Stomach (tissue), 9 donors: ENCODE measurements around the gene UCN2. TPM values are rescaled to one million over a fixed set of nuclear protein-coding genes. Genes with fewer than 3 reads are reported as not detected.

ENCODE experiments used
- DNase-seq, 2 donors: peaks; one replicate each; pipeline versions ENCODE4 v3.0.0 to v3.0.0-alpha.2; 2013 to 2019
- H3K27ac ChIP-seq, 5 donors: fragments of 200-600 bp in 4 of 5; sonication (generic) in 4 of 5; one replicate each; pipeline ENCODE4 v1.5.1; 2013 to 2019; ENCODE audit warnings: mild to moderate bottlenecking in 1 of 5, moderate library complexity in 1 of 5
- H3K27me3 ChIP-seq, 3 donors: fragments of 200-600 bp; sonication (generic); one replicate each; pipeline ENCODE4 v1.5.1; 2017 to 2019; ENCODE audit warnings: mixed run types in 1 of 3
- H3K36me3 ChIP-seq, 4 donors: fragments of 200-600 bp; sonication (generic); 1 replicate in 3 of 4; 2 replicates in 1 of 4; pipeline ENCODE4 v1.5.1; 2016 to 2019
- H3K4me1 ChIP-seq, 4 donors: fragments of 200-600 bp; sonication (generic); one replicate each; pipeline ENCODE4 v1.5.1; 2016 to 2019
- H3K4me3 ChIP-seq, 4 donors: fragments of 200-600 bp; sonication (generic) in 3 of 4; one replicate each; pipeline ENCODE4 v1.5.1; 2016 to 2019; ENCODE audit warnings: mild to moderate bottlenecking in 1 of 4
- H3K9me3 ChIP-seq, 4 donors: fragments of 200-600 bp; sonication (generic); one replicate each; pipeline ENCODE4 v1.5.1; 2016 to 2019
- EP300 ChIP-seq: sonication (generic); formaldehyde crosslinking; IDR thresholded peaks from one replicate; pipeline ENCODE4 v1.6.1; 2017; ENCODE audit warnings: antibody characterized with exemption
- POLR2A ChIP-seq, 4 donors: fragments of 450-650 bp; IDR thresholded peaks; one replicate each; pipeline ENCODE4 v1.6.1; 2016; ENCODE audit warnings: antibody characterized with exemption in 4 of 4, control low read depth in 2 of 4, mild to moderate bottlenecking in 1 of 4, moderate library complexity in 1 of 4
- POLR2AphosphoS5 ChIP-seq, 3 donors: sonication (generic); formaldehyde crosslinking; IDR thresholded peaks; one replicate each; pipeline ENCODE4 v1.6.1; 2016; ENCODE audit warnings: antibody characterized with exemption in 3 of 3
- WGBS, 5 donors: extraction: QIAGEN DNeasy Blood & Tissue Kit in 3 of 5; methylation state at CpG; one replicate each; pipeline versions ENCODE4 v1.1.5 to v1.1.7; 2013 to 2018; 5-methylcytosine and 5-hydroxymethylcytosine counted together
- intact Hi-C: fragments of 100-400 bp; cut with DNase I; formaldehyde crosslinking; loops from one replicate; pipeline ENCODE4 v1.15.1; 2023; ENCODE audit warnings: low total_unique reads
- polyA plus RNA-seq, 3 donors: library from polyadenylated mRNA; stranded (reverse); fragments of 200-250 nt; gene quantifications; one replicate each; pipeline ENCODE4 v1.2.3, GENCODE V29; 2013
- total RNA-seq, 5 donors: library from RNA; depleted of rRNA; stranded (reverse); fragments of >200 nt; gene quantifications; one replicate each; pipeline versions ENCODE4 v1.1.0 to v1.2.3, GENCODE V29; 2014 to 2016
- TF ChIP-seq, protein P1 (sequence below), 7 experiments: fragments of 450-650 bp in 4 of 7; fragments of 200-600 bp in 3 of 7; sonication (generic) in 3 of 7; IDR thresholded peaks; one replicate each; pipeline ENCODE4 v1.5.1; 2016 to 2019; ENCODE audit warnings: antibody characterized with exemption in 7 of 7, control low read depth in 2 of 7, mild to moderate bottlenecking in 1 of 7
- donor health status: healthy with polysubstance abuse.
- donor health status: Bipolar disorder and iron deficiency.
- donor health status: healthy.

The UCN2 gene
- total and polyA plus RNA-seq, 8 donors = 0.31 to 3.3 (median 0.48) TPM; not detected in 4

GRCh38 chr3:48546203-48546829 lies 17.3 kb downstream of the UCN2 start:
- Histone ChIP-seq H3K27ac (no peak overlapping the region), H3K27me3 (no peaks in the 10 kb centered on the region), H3K36me3 (peaks cover 4 to 24% (median 8%) of the 10 kb centered on the region in 4 donors), H3K4me3 (no peak overlapping the region), H3K9me3 (no peaks in the 10 kb centered on the region), H3K4me1 (peaks cover 0 to 9% (median 3%) of the 10 kb centered on the region in 4 donors)
- intact Hi-C loops = no loop called here
- DNase-seq = no peak
- no peak for TF ChIP-seq EP300
- 60 to 80% (median 76%) methylated on average over 4 of the region's 4 CpGs for WGBS, 5 donors

GRCh38 chr3:48544141-48544540 lies 19.4 kb downstream of the UCN2 start:
- Histone ChIP-seq H3K9me3 (no peaks in the 10 kb centered on the region), H3K4me1 (peaks cover 0 to 8% (median 3%) of the 10 kb centered on the region in 4 donors), H3K36me3 (peaks cover 4 to 30% (median 12%) of the 10 kb centered on the region in 4 donors), H3K4me3 (no peak overlapping the region), H3K27me3 (no peaks in the 10 kb centered on the region), H3K27ac (no peak overlapping the region)
- WGBS, 5 donors = 83 to 96% (median 91%) methylated on average over 5 of the region's 5 CpGs
- TF ChIP-seq, protein P1, sequence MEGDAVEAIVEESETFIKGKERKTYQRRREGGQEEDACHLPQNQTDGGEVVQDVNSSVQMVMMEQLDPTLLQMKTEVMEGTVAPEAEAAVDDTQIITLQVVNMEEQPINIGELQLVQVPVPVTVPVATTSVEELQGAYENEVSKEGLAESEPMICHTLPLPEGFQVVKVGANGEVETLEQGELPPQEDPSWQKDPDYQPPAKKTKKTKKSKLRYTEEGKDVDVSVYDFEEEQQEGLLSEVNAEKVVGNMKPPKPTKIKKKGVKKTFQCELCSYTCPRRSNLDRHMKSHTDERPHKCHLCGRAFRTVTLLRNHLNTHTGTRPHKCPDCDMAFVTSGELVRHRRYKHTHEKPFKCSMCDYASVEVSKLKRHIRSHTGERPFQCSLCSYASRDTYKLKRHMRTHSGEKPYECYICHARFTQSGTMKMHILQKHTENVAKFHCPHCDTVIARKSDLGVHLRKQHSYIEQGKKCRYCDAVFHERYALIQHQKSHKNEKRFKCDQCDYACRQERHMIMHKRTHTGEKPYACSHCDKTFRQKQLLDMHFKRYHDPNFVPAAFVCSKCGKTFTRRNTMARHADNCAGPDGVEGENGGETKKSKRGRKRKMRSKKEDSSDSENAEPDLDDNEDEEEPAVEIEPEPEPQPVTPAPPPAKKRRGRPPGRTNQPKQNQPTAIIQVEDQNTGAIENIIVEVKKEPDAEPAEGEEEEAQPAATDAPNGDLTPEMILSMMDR (IDR thresholded peaks at IDR 0.05) = no peak
- no peak for TF ChIP-seq POLR2AphosphoS5 (IDR thresholded peaks at IDR 0.05)
- no peak for TF ChIP-seq POLR2A (IDR thresholded peaks at IDR 0.05)
- TF ChIP-seq EP300 = no peak
- intact Hi-C loops = no loop called here
- no peak for DNase-seq

- Histone ChIP-seq H3K9me3 (no peaks in the 10 kb centered on the region), H3K4me3 (no peak overlapping the region), H3K27ac (no peak overlapping the region), H3K36me3 (peaks cover 4 to 38% (median 16%) of the 10 kb centered on the region in 4 donors), H3K27me3 (no peaks in the 10 kb centered on the region), H3K4me1 (peaks cover 0 to under 1% (median under 1%) of the 10 kb centered on the region in 4 donors)
- intact Hi-C loops = no loop called here
- TF ChIP-seq, protein P1 (IDR thresholded peaks at IDR 0.05) = no peak
- no peak for TF ChIP-seq POLR2A (IDR thresholded peaks at IDR 0.05)
- peak in 1 of 2 donors; percentile 45 for DNase-seq
- WGBS, 5 donors = 39 to 70% (median 56%) methylated on average over 8 to 9 of the region's 9 CpGs
These were observed 20.2 kb downstream of the UCN2 start for GRCh38 chr3:48543271-48543866.

DNA sequence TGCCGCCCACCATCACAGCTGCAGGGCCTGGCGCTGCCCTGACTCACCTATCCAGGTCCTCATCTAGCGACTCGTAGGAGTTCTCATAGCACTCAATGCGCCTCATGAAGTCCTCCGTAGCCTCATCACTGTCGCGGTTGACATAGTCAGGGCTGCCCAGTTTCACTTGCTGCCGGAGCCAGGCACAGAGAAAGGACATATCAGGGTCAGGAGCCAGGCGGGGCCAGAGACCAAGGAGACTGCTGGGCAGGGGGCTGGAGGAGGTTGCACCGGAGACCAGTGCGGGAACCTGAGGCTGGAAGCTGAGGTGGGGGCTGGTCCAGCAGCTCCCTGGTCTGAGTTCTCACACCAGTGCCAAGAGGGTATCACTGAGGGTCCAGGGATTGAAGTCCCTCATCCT lies 25.1 kb downstream of the UCN2 start:
- H3K4me3 ChIP-seq = no peak overlapping the region
- DNase-seq = no peak
- TF ChIP-seq EP300 (no peak), POLR2AphosphoS5 (IDR thresholded peaks at IDR 0.05) (no peak), POLR2A (IDR thresholded peaks at IDR 0.05) (no peak)
- TF ChIP-seq, protein P1 (IDR thresholded peaks at IDR 0.05) = no peak
- 89 to 98% (median 94%) methylated on average over 12 of the region's 12 CpGs for WGBS, 5 donors
- H3K36me3 ChIP-seq = peaks cover 0 to 71% (median 44%) of the 10 kb centered on the region in 4 donors
- H3K27me3 ChIP-seq = no peaks in the 10 kb centered on the region
- no peaks in the 10 kb centered on the region for H3K4me1 ChIP-seq
- H3K27ac ChIP-seq = no peak overlapping the region
- H3K9me3 ChIP-seq = no peaks in the 10 kb centered on the region
- intact Hi-C loops = no loop called here

DNA sequence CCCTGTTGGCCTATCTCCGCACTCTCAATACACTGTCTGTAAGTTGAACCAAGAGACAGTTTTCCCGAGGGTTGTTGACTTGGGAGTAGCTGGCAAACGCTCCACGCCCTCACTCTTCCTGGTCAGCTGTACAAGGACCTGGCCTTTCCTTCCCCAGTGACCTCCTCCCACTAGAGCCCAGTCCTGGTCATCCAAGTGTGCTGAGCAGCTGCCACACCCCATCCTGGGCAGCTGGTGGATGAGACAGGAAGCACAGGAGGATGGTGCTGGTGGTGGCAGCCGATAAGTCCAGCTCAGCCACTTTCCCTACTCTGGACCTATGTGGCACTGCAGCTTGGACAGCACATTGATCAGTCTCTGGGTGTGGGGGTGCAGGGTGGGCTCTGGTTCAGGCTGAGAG lies 26.8 kb downstream of the UCN2 start:
- no peak for DNase-seq
- no peaks in the 10 kb centered on the region for H3K4me1 ChIP-seq
- H3K4me3 ChIP-seq = no peak overlapping the region
- WGBS, 5 donors = 71 to 87% (median 80%) methylated on average over 5 of the region's 5 CpGs
- H3K27me3 ChIP-seq = no peaks in the 10 kb centered on the region
- peaks cover 0 to 60% (median 41%) of the 10 kb centered on the region in 4 donors for H3K36me3 ChIP-seq
- H3K9me3 ChIP-seq = no peaks in the 10 kb centered on the region
- intact Hi-C loops = no loop called here
- TF ChIP-seq POLR2AphosphoS5 (IDR thresholded peaks at IDR 0.05) = no peak
- TF ChIP-seq POLR2A (IDR thresholded peaks at IDR 0.05) = no peak
- TF ChIP-seq EP300 = no peak
- TF ChIP-seq, protein P1 (IDR thresholded peaks at IDR 0.05) = no peak
- no peak overlapping the region for H3K27ac ChIP-seq
